NCI-H2107 (cell line): Measurements from ENCODE around the gene ARID4B.
"Not testable (repeated sequence)": the region's sequence is repeated elsewhere in the genome, so short reads cannot be mapped to it uniquely, and the experiment has no call there.

ENCODE experiments used
- DNase-seq: peaks from one replicate; lab custom pipeline; 2025; lab: John Stamatoyannopoulos, UW

ARID4B gene

DNA sequence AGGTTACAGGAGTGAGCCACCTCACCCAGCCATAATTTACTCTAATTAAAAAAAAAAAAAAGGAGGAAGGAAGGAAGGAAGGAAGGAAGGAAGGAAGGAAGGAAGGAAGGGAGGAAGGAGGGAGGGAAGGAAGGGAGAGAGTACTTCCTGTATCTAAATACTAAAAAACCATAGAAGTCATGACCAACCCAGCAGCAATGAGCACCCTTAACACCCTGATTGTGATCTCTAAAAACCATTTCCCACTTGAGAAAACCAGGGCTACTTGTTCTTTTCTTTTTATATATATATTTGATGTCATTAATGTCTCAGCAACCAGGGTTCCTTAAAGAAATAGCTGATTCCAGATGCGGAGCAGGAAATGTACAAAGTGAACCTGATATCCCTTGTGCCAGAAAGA lies 31.2 kb downstream of the ARID4B start:
- no peak for DNase-seq

- DNase-seq, result no peak
These were observed 32.1 kb downstream of the ARID4B start for GRCh38 chr1:235295902-235296350.

DNA sequence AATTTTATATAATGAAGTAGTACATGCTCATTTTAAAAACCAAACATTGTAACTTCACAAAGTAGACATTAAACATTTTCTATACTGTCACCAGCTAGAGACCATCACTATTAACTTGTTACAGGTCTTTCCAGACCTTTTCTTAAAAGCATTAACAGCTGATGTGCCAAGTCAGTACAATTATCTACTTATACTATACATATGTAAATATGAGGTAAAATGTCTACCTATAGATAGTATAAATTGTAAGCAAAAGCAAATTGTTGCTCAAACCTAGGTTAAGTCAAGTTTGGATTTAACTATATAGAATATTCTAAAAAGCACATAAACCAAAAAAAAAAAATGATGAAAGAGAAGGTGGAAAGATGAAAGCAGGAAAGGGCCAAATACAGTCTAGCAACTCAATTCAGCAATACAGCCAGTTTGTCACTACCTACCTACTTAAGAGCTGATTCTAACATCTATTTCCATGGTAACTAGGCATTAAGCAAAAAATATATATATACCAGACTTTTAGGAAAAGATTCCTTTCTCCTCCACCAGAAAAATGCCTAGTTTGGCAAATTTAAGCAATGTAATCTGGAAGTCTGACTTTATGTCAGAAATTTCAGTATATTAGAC lies 34.5 kb downstream of the ARID4B start:
- DNase-seq, result no peak

- DNase-seq, result no peak
These were observed 35.2 kb downstream of the ARID4B start for GRCh38 chr1:235292790-235293189.

- no peak for DNase-seq
These were observed 36.3 kb downstream of the ARID4B start for GRCh38 chr1:235291599-235292091.

DNA sequence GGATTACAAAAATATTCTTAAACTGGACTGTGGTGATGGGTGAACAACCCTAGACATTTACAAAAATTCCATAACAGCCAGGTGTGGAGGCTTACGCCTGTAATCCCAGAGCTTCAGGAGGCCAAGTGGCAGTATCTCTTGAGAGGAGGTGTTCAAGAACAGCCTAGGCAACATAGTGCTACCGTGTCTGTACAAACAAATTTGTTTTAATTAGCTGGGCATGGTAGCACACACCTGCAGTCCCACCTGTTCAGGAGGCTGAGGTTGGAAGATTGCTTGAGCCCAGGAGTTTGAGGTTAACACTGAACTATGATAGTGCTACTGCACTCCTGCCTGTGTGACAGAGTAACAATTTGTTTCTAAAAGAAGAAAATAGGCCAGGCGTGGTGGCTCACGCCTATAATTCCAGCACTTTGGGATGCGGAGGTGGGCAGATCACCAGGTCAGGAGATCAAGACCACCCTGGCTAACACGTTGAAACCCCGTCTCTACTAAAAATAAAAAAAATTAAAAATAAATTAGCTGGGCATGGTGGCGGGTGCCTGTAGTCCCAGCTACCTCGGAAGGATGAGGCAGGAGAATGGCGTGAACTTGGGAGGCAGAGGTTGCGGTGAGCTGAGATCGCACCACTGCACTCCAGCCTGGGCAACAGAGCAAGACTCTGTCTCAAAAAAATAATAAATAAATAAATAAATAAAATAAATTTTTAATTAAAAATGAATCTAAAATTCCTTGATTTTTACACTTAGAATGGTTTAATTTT lies 37.1 kb downstream of the ARID4B start:
- DNase-seq, result no peak

DNA sequence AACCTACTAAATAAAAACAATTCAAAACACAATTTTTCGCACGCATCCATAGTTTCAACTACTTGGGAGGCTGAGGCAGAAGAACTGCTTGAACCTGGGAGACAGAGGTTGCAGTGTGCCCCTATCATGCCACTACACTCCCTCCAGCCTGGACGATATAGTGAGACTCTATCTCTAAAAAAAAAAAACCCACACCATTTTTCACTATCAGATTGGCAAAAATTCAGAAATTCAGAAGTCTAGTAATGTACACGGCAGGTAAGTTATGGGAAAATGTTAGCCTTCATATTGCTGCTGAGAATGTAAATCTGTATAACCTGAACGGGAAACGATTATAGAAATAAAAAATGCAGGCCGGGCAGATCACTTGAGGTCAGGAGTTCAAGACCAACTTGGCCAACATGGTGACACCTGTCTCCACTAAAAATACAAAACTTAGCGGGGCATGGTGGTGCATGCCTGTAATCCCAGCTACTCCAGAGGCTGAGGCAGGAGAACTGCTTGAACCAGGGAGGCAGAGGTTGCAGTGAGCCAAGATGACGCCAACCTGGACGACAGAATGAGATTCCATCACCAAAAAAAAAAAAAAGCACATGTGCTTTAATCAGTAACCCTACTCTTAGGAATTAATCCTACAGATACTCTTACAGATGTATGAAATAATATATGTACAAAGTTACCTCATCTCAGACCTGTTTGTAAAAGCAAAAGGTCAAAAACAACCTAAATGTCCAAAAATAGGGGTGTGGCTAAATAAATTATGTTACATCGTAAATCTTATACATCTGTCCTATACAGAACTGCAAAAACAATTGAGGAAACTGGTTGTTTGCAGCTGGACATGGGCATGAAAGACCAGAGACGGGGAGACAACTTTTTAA lies 37.9 kb downstream of the ARID4B start:
- no peak for DNase-seq

DNA sequence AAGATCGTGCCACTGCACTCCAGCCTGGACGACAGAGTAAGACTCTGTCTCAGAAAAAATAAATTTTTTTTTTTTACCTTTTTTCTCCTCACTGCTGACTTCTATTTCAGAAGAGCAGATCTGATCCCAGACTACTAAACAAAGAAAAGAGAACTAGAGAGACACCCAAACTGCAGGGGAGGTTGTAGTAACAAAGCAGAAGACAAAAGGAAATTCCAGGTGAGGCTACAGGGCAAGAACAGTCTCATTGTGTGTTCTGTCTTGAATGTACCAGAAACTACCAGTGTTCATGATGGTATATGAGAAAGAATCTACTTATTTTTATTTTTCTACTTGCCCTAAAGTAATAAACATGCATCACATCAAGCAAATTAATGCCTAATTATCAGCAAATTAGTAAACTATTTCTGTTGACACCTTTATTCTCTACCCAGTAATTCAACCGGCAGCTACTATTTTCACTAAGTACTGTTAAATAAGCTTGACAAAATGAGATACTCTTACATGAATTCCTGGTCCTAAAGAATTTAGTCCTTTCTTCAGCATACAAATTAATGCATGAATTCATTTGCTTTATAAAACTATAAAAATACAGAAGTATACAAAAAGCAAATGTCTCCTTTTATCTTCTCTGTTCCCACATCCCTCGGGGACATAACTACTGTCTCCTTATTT lies 40.6 kb downstream of the ARID4B start:
- DNase-seq, result no peak

GRCh38 chr1:235286667-235287066 lies 41.3 kb downstream of the ARID4B start:
- no peak for DNase-seq

DNA sequence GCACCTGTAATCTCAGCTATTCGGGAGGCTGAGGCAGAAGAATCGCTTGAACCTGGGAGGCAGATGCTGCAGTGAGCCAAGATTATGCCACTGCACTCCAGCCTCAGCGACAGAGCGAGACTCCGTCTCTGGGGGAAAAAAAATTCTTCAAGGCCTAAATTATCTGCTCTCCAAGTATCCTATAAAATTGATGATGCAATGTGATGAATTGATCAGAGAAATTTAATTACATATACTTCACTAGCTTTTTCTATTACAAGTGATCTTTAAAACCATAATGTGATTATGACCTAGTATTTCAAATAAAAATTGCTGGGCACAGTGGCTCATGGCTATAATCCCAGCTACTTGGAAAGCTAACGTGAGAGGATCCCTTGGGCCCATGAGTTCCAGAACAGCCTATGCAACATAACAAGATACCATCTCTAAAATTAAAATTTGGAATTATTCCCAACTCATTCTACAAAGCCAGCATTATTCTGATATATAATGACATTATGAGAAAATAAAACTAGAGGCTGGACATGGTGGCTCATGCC lies 43.7 kb downstream of the ARID4B start:
- no peak for DNase-seq

- DNase-seq, result not testable (repeated sequence)
These were observed 44.3 kb downstream of the ARID4B start for GRCh38 chr1:235283636-235284035.

- DNase-seq, result no peak
These were observed 47.5 kb downstream of the ARID4B start for GRCh38 chr1:235280467-235280866.

DNA sequence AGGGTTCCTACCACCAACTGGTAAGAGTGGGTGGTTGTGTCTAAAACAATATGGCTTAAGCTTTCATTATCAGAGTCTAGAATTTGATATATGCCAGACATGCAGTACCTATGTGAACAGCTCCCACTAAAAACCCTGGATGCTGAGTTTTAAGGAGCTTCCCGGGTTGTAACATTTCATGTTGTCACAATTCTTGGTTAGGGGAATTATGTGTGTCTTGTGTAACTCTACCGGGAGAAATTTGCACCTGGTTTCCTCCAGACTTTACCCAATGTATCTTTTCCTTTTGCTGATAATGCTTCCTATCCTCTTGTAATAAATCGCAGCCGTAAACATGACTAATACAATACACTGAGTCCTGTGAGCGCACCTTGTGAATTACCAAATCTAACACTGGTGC lies 48.3 kb downstream of the ARID4B start:
- no peak for DNase-seq

DNA sequence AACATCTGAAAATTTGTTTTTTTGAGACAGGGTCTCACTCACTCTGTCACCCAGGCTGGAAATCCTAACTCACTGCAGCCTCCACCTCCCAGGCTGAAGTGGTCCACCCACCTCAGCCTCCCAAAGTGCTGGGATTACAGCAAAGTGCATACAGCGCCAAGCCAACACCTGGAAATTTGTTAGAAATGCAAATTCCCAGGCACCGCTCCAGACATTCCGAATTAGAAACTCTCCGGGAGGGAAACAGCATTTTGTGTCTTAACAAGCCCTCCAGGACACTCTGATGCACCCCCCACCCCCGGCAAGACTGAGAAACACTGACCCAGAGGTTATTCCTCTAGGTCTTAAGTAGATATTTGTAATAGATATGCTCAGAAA lies 49.1 kb downstream of the ARID4B start:
- no peak for DNase-seq

GRCh38 chr1:235278233-235278914 lies 49.6 kb downstream of the ARID4B start:
- DNase-seq, result no peak

DNA sequence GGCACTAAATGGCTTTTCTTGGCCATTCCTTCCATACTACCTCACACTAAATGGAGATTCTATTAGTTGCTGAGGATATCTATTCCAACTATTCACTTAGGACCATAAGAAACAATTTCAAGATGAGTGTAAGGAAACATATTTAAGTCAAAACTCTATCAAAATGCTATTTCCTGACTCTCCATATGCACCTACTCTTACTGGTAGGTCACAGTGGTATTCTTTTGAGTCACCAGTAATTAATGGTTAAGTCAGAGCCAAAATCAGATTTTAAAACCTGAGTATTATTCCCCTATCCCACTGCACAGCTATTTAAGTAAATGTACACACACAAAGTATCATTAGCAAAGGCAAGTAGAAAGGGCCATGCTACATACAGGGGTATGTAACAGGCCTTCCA lies 50.3 kb downstream of the ARID4B start:
- DNase-seq, result no peak

DNA sequence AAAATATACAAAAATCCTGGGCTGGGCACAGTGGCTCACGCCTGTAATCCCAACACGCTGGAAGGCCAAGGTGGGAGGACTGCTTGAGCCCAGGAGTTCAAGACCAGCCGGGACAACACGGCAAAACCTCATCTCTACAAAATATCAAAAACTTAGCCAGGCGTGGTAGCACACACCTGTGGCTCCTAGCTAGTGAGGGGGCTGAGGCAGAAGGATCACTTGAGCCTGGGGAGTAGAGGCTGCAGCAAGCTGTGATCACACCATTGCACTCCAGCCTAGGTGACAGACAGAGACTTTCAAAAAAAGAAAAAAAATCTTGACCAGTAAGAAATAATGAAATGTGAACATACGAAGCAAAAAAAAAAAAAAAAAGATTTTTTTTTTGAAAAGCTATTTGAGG lies 52.1 kb downstream of the ARID4B start:
- no peak for DNase-seq

- no peak for DNase-seq
These were observed 52.8 kb downstream of the ARID4B start for GRCh38 chr1:235275223-235275622.

DNA sequence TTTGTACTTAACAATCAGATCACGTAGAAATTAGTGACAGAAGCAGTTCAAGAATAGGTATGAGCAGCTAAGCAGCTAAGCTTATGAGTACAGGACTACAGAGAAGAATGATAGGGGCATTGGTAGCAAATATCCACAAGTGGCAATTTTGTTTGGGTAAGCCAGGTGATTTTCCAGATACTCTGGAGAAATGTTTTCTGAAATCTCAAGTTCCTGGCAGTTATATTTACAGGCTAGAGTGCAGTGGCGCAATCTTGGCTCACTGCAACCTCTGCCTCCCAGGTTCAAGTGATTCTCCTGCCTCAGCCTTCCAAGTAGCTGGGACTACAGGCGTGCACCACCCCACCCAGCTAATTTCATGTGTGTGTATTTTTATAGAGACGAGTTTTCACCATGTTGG lies 55.1 kb downstream of the ARID4B start:
- no peak for DNase-seq

- DNase-seq, result peak; percentile 31
These were observed 57.4 kb downstream of the ARID4B start for GRCh38 chr1:235270625-235271024.

DNA sequence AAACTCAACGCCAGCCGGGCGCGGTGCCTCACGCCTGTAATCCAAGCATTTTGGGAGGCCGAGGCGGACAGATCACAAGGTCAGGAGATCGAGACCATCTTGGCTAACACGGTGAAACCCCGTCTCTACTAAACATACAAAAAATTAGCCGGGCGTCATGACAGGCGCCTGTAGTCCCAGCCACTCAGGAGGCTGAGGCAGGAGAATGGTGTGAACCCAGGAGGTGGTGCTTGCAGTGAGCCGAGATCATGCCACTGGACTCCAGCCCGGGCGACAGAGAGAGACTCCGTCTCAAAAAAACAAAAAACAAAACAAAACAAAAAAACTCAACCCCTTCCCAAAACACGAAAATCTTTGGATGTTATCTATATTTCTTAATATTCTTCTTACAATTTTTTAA lies 58.0 kb downstream of the ARID4B start:
- DNase-seq, result not testable (repeated sequence)
